ENCODE results near the gene ITPRIPL2.

Gene ITPRIPL2

DNA sequence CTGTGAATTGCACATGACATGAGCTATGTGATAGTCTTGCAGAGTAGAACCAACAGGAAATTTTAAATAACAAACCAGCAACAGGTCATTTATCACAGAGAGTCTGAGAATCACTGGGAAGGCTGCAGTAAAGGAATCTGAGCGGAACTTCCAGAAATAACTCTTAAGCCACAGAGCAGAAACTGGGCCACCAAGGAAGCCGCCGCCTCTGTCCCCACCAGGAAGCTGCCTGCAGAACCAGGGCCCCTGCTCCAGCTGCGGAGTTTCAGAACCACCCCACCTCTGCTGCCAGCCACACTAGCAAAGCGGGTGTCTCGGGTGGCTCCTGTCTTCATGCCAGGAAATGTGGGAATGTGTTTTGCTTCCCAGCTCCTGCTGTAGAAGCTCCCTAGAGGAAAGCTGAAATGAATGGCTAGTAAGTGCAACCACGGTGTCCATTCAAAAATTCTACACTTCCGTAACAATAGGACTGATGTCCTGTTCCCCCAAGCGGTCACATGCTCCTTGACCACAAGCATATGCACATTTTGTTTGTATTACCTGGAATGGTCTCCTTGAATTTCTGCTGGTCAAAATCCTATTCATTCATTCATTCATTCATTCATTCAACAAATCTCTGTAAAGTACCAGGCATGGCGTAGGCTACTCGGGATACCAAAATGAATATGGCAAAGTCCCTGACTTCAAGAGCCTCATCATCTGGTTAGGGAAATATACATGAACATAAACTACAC is 7.7 kb upstream of the ITPRIPL2 start:
- TF ChIP-seq, protein P1, sequence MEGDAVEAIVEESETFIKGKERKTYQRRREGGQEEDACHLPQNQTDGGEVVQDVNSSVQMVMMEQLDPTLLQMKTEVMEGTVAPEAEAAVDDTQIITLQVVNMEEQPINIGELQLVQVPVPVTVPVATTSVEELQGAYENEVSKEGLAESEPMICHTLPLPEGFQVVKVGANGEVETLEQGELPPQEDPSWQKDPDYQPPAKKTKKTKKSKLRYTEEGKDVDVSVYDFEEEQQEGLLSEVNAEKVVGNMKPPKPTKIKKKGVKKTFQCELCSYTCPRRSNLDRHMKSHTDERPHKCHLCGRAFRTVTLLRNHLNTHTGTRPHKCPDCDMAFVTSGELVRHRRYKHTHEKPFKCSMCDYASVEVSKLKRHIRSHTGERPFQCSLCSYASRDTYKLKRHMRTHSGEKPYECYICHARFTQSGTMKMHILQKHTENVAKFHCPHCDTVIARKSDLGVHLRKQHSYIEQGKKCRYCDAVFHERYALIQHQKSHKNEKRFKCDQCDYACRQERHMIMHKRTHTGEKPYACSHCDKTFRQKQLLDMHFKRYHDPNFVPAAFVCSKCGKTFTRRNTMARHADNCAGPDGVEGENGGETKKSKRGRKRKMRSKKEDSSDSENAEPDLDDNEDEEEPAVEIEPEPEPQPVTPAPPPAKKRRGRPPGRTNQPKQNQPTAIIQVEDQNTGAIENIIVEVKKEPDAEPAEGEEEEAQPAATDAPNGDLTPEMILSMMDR (IDR thresholded peaks at IDR 0.05; ENCODE audit: extremely low read depth, missing control alignments), result no peak
- DNase-seq (ENCODE audit: low spot score), result no peak

DNA sequence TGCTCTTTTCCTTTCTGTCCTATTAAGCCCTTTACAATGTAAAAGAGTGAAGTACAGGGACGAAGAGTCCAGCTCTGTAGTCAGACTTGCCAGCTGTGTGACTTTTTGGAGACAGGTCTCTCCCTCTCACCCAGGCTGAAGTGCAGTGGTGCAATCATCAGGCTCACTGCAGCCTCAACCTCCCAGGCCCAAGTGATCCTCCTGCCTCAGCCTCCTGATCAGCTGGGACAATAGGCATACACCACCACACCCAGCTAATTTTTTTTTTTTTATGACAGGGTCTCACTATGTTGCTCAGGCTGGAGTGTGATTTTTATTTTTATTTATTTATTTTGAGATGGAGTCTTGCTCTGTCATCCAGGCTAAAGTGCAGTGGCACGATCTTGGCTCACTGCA is 7.1 kb upstream of the ITPRIPL2 start:
- TF ChIP-seq, protein P1 (IDR thresholded peaks at IDR 0.05; ENCODE audit: extremely low read depth, missing control alignments), result no peak

DNA sequence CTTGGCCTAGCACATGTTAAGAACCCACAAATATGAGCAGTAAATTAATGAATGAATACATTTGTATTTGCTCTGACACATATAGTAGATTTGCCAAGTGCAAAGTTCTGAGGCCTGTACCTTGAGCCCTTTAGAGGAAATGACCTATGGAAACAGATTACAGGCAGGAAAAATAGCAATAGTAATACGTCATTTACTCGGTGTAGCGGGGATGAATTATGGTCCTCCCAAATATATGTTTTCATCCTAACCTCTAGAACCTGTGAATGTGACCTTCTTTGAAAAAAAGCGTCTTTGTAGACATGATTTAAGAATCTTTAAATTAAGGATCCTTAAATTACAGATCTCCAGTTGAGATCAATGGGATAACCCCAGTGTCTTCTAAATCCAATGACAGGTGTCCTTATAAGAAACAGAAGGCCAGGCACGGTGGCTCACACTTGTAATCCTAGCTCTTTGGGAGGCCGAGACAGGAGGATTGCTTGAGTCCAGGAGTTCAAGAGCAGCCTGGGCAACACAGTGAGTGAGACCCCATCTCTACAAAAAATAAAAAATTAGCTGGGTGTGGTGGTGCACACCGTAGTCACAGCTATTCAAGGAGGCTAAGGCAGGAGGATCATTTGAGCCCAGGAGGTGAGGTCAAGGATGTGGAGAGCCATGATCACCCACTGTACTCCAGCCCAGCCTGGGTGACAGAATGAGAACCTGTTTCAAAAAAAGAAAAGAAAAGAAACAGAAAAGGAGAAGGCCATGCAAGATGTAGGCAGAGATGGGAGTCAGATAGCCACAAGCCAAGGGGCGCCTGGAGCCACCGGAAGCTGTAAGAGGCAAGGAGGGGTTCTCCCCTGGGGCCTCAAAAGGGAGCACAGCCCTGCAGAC is 5.1 kb upstream of the ITPRIPL2 start:
- no peak for DNase-seq (ENCODE audit: low spot score)
- TF ChIP-seq, protein P1 (IDR thresholded peaks at IDR 0.05; ENCODE audit: extremely low read depth, missing control alignments), result no peak

More for the DNA sequence above, 7.1 kb upstream of the ITPRIPL2 start:
- DNase-seq (ENCODE audit: low spot score), result no peak

DNA sequence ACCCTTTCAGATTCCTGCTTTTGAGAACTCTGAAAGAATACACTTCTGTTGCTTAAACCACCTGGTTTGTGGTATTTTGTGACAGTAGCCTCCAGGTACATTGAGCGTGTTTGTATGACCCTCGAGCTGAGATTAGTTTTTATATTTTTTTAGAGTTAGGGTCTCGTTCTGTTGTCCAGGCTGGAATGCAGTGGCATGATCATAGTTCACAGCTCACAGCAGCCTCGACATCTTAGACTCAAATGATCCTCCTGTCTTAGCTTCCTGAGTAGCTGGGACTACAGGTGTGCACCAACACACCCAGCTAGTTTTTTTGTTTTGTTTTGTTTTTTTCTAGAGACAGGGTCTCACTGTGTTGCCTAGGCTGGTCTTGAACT is 4.5 kb upstream of the ITPRIPL2 start:
- DNase-seq (ENCODE audit: low spot score), result no peak
- TF ChIP-seq, protein P1 (IDR thresholded peaks at IDR 0.05; ENCODE audit: extremely low read depth, missing control alignments), result no peak

DNA sequence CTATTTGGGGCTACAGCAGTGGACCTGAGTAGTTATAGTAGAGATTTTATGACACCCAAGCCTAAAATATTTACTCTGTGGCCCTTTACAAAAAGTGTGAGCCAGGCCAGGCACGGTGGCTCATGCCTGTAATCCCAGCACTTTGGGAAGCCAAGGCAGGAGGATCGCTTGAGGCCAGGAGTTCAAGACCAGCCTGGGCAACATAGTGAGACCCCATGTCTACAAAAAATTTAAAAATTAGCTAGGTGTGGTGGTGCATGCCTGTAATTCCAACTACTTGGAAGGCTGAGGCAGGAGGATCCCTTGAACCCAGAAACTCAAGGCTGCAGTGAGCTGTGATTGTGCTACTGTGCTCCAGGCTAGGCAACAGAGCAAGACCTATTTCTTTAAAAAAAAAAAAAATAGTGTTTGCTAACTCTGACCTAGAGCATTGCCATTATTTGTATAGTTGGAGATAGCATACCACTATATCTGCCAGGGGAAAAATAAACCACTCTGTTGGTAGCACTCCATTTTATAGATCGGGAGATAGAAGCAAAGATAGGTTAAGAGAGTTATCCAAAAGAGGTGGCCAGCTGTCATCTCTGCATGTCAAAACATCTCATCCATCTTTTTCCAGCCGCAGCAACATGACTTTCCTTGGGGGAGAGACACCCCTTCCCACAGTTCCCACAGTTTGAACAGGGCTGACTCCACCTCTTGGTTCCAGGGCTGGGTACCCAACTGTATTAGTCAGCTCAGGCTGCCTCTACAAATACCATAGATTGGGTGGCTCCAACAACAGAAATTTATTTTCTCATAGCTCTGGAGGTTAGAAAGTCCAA is 3.0 kb upstream of the ITPRIPL2 start:
- no peak for DNase-seq (ENCODE audit: low spot score)
- TF ChIP-seq, protein P1 (IDR thresholded peaks at IDR 0.05; ENCODE audit: extremely low read depth, missing control alignments), result no peak

DNA sequence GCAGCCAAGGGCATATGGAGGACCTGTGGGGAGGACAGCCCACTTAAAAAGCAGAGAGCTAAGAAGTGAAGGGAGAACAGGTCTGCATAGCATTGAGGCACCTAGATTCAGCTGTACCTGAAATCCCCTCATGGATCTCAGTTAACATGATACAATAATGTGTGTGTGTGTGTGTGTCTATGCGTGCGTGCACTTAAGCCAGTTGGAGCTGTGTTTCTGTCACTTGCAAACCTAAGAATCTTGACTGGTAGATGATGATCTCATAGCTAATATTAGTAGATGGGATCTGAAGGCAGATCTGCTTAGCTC is 1.7 kb upstream of the ITPRIPL2 start:
- DNase-seq (ENCODE audit: low spot score), result no peak
- TF ChIP-seq, protein P1 (IDR thresholded peaks at IDR 0.05; ENCODE audit: extremely low read depth, missing control alignments), result no peak
